Measurements from ENCODE around the gene NKAIN4. TPM values are rescaled to one million over a fixed set of nuclear protein-coding genes. Genes with fewer than 3 reads are reported as not detected.

Gene NKAIN4
- 3.0 and 4.8 TPM in 2 replicates for total RNA-seq (2014; rRNA removed; shearing (Covaris generic))

GRCh38 chr20:63254232-63254605, at the start of gene NKAIN4:
Gene NKAIN4, minus strand, starts transcription at chr20:63254463. Its CDS starts 13 bp downstream, at chr20:63254450.
- DNase-seq: no peak
- Histone ChIP-seq H3K36me3 (replicated peaks; ENCODE audit: control insufficient read depth, insufficient read depth, low read length) (no peaks in the 10 kb centered on the region), H3K27me3 (ENCODE audit: control insufficient read depth, insufficient read depth, low read length) (peaks cover 38% of the 10 kb centered on the region), H3K4me3 (ENCODE audit: insufficient read depth, low read depth, low read length) (peak within 1 kb of the TSS; percentile 49)

GRCh38 chr20:63303095-63303666, 48.9 kb upstream of the NKAIN4 start:
- no peak for DNase-seq
- Histone ChIP-seq H3K4me3 (ENCODE audit: insufficient read depth, low read depth, low read length) (no peak overlapping the region), H3K36me3 (replicated peaks; ENCODE audit: control insufficient read depth, insufficient read depth, low read length) (no peaks in the 10 kb centered on the region), H3K27me3 (ENCODE audit: control insufficient read depth, insufficient read depth, low read length) (no peaks in the 10 kb centered on the region)

- Histone ChIP-seq H3K27me3 (ENCODE audit: control insufficient read depth, insufficient read depth, low read length) (no peaks in the 10 kb centered on the region), H3K36me3 (replicated peaks; ENCODE audit: control insufficient read depth, insufficient read depth, low read length) (no peaks in the 10 kb centered on the region), H3K4me3 (ENCODE audit: insufficient read depth, low read depth, low read length) (no peak overlapping the region)
- DNase-seq: no peak
These were observed 47.4 kb upstream of the NKAIN4 start for GRCh38 chr20:63301671-63302070.

- no peak for DNase-seq
- no peaks in the 10 kb centered on the region; the same call in 1 of the 2 replicates for H3K27me3 ChIP-seq (ENCODE audit: control insufficient read depth, insufficient read depth, low read length)
- H3K4me3 ChIP-seq (ENCODE audit: insufficient read depth, low read depth, low read length): no peak overlapping the region
- no peaks in the 10 kb centered on the region for H3K36me3 ChIP-seq (replicated peaks; ENCODE audit: control insufficient read depth, insufficient read depth, low read length)
These were observed 44.6 kb upstream of the NKAIN4 start for GRCh38 chr20:63298731-63299312.

GRCh38 chr20:63297796-63298572, 43.7 kb upstream of the NKAIN4 start:
- no peak for DNase-seq
- H3K27me3 ChIP-seq (ENCODE audit: control insufficient read depth, insufficient read depth, low read length): no peaks in the 10 kb centered on the region; the same call in 1 of the 2 replicates
- no peaks in the 10 kb centered on the region for H3K36me3 ChIP-seq (replicated peaks; ENCODE audit: control insufficient read depth, insufficient read depth, low read length)
- no peak overlapping the region for H3K4me3 ChIP-seq (ENCODE audit: insufficient read depth, low read depth, low read length)

- Histone ChIP-seq H3K36me3 (replicated peaks; ENCODE audit: control insufficient read depth, insufficient read depth, low read length) (no peaks in the 10 kb centered on the region), H3K4me3 (ENCODE audit: insufficient read depth, low read depth, low read length) (no peak overlapping the region), H3K27me3 (ENCODE audit: control insufficient read depth, insufficient read depth, low read length) (no peaks in the 10 kb centered on the region; the same call in 1 of the 2 replicates)
- DNase-seq: no peak
These were observed 43.1 kb upstream of the NKAIN4 start for GRCh38 chr20:63297371-63297781.

- DNase-seq: peak; percentile 77
- H3K4me3 ChIP-seq (ENCODE audit: insufficient read depth, low read depth, low read length): no peak overlapping the region
- H3K27me3 ChIP-seq (ENCODE audit: control insufficient read depth, insufficient read depth, low read length): no peaks in the 10 kb centered on the region; the same call in 1 of the 2 replicates
- H3K36me3 ChIP-seq (replicated peaks; ENCODE audit: control insufficient read depth, insufficient read depth, low read length): no peaks in the 10 kb centered on the region
These were observed 42.5 kb upstream of the NKAIN4 start for GRCh38 chr20:63296531-63297299.

GRCh38 chr20:63295846-63296245, 41.6 kb upstream of the NKAIN4 start:
- Histone ChIP-seq H3K36me3 (replicated peaks; ENCODE audit: control insufficient read depth, insufficient read depth, low read length) (no peaks in the 10 kb centered on the region), H3K4me3 (ENCODE audit: insufficient read depth, low read depth, low read length) (no peak overlapping the region), H3K27me3 (ENCODE audit: control insufficient read depth, insufficient read depth, low read length) (no peaks in the 10 kb centered on the region; the same call in 1 of the 2 replicates)
- DNase-seq: peak; percentile 90

- DNase-seq: no peak
- Histone ChIP-seq H3K27me3 (ENCODE audit: control insufficient read depth, insufficient read depth, low read length) (no peaks in the 10 kb centered on the region; the same call in 1 of the 2 replicates), H3K4me3 (ENCODE audit: insufficient read depth, low read depth, low read length) (no peak overlapping the region), H3K36me3 (replicated peaks; ENCODE audit: control insufficient read depth, insufficient read depth, low read length) (no peaks in the 10 kb centered on the region)
These were observed 41.2 kb upstream of the NKAIN4 start for GRCh38 chr20:63295422-63295821.

GRCh38 chr20:63295018-63295417, 40.8 kb upstream of the NKAIN4 start:
- H3K36me3 ChIP-seq (replicated peaks; ENCODE audit: control insufficient read depth, insufficient read depth, low read length): no peaks in the 10 kb centered on the region
- DNase-seq: no peak
- H3K27me3 ChIP-seq (ENCODE audit: control insufficient read depth, insufficient read depth, low read length): no peaks in the 10 kb centered on the region; the same call in 1 of the 2 replicates
- H3K4me3 ChIP-seq (ENCODE audit: insufficient read depth, low read depth, low read length): no peak overlapping the region

- no peak overlapping the region for H3K4me3 ChIP-seq (ENCODE audit: insufficient read depth, low read depth, low read length)
- no peak for DNase-seq
- H3K27me3 ChIP-seq (ENCODE audit: control insufficient read depth, insufficient read depth, low read length): no peaks in the 10 kb centered on the region; the same call in 1 of the 2 replicates
- H3K36me3 ChIP-seq (replicated peaks; ENCODE audit: control insufficient read depth, insufficient read depth, low read length): no peaks in the 10 kb centered on the region
These were observed 40.3 kb upstream of the NKAIN4 start for GRCh38 chr20:63294536-63294900.

GRCh38 chr20:63293871-63294535, 39.7 kb upstream of the NKAIN4 start:
- DNase-seq: peak; percentile 96
- Histone ChIP-seq H3K36me3 (replicated peaks; ENCODE audit: control insufficient read depth, insufficient read depth, low read length) (peaks cover 2% of the 10 kb centered on the region), H3K27me3 (ENCODE audit: control insufficient read depth, insufficient read depth, low read length) (no peaks in the 10 kb centered on the region; the same call in 1 of the 2 replicates), H3K4me3 (ENCODE audit: insufficient read depth, low read depth, low read length) (no peak overlapping the region)

GRCh38 chr20:63293456-63293855, 39.2 kb upstream of the NKAIN4 start:
- Histone ChIP-seq H3K27me3 (ENCODE audit: control insufficient read depth, insufficient read depth, low read length) (no peaks in the 10 kb centered on the region; the same call in 1 of the 2 replicates), H3K4me3 (ENCODE audit: insufficient read depth, low read depth, low read length) (no peak overlapping the region), H3K36me3 (replicated peaks; ENCODE audit: control insufficient read depth, insufficient read depth, low read length) (peaks cover 6% of the 10 kb centered on the region)
- DNase-seq: peak; percentile 74

- Histone ChIP-seq H3K36me3 (replicated peaks; ENCODE audit: control insufficient read depth, insufficient read depth, low read length) (peaks cover 9% of the 10 kb centered on the region), H3K27me3 (ENCODE audit: control insufficient read depth, insufficient read depth, low read length) (no peaks in the 10 kb centered on the region; the same call in 1 of the 2 replicates), H3K4me3 (ENCODE audit: insufficient read depth, low read depth, low read length) (no peak within 1 kb of the TSS)
- peak; percentile 74 for DNase-seq
These were observed 38.6 kb upstream of the NKAIN4 start, which contains the start of gene COL20A1 for GRCh38 chr20:63292904-63293303. Gene COL20A1, plus strand, starts transcription at chr20:63293186. Its CDS starts 1,922 bp downstream, at chr20:63295108.

Measured in H7 (cell line).